ENCODE measurements around the gene SLX4. TPM values are rescaled to one million over a fixed set of nuclear protein-coding genes. Genes with fewer than 3 reads are reported as not detected.

Gene SLX4
- total RNA-seq, 1 experiment from 2014 or later, result 5.1 TPM

DNA sequence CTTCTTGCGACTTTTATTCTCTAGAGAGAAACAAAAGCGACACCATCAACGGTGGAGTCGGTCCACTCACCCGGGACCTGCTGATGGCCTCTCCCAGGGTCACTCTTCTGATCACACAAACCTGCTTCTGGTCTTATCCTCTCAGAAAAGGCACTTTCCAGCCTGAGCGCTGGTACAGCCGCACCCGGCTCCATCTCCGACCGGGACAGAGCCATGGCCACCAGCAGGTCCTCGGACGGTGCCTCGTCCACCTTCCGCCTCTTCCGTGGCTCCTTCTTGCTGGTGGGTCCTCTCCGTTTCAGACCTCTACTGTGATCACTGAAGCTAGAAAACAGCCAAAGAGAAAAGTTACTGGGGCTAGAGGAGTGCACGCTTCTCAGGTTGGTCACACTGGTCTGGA is 13.7 kb downstream of the SLX4 start:
- Histone ChIP-seq H3K9ac (ENCODE audit: low read length) (no peak overlapping the region), H3K4me1 (ENCODE audit: insufficient read depth, low read length) (no peaks in the 10 kb centered on the region), H3K36me3 (ENCODE audit: low read depth, low read length) (no peaks in the 10 kb centered on the region; the same call in 1 of the 2 replicates), H3K27ac (ENCODE audit: low read length) (no peak overlapping the region), H3K4me3 (ENCODE audit: low read length) (no peak overlapping the region), H3K9me3 (ENCODE audit: low read length) (no peaks in the 10 kb centered on the region), H4K20me1 (ENCODE audit: low read length) (no peaks in the 10 kb centered on the region), H3K79me2 (ENCODE audit: low read length) (no peaks in the 10 kb centered on the region), H3F3A (ENCODE audit: low read length, unreplicated experiment) (no peaks in the 10 kb centered on the region), H3K9me2 (replicated peaks; ENCODE audit: low read length) (no peaks in the 10 kb centered on the region), H3K4me2 (ENCODE audit: low read length) (no peak overlapping the region), H2AFZ (ENCODE audit: low read length) (no peak overlapping the region), H3K27me3 (ENCODE audit: low read length) (no peaks in the 10 kb centered on the region)
- TF ChIP-seq EZH2 (IDR thresholded peaks at IDR 0.05; ENCODE audit: low read length, unreplicated experiment), result no peak
- TF ChIP-seq, protein P1, sequence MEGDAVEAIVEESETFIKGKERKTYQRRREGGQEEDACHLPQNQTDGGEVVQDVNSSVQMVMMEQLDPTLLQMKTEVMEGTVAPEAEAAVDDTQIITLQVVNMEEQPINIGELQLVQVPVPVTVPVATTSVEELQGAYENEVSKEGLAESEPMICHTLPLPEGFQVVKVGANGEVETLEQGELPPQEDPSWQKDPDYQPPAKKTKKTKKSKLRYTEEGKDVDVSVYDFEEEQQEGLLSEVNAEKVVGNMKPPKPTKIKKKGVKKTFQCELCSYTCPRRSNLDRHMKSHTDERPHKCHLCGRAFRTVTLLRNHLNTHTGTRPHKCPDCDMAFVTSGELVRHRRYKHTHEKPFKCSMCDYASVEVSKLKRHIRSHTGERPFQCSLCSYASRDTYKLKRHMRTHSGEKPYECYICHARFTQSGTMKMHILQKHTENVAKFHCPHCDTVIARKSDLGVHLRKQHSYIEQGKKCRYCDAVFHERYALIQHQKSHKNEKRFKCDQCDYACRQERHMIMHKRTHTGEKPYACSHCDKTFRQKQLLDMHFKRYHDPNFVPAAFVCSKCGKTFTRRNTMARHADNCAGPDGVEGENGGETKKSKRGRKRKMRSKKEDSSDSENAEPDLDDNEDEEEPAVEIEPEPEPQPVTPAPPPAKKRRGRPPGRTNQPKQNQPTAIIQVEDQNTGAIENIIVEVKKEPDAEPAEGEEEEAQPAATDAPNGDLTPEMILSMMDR (conservative IDR thresholded peaks at IDR 0.05; ENCODE audit: low read depth, low read length), result no peak
- TF ChIP-seq EZH2phosphoT487 (IDR thresholded peaks at IDR 0.05; ENCODE audit: borderline replicate concordance, low read length), result no peak
- ChIA-PET POLR2A (ENCODE audit: unreplicated experiment) (no interaction called here), CTCF (no interaction called here)
- DNase-seq (no peak), ATAC-seq (no peak)
- BruUV-seq (replicated peaks), result no TSS peak
- intact Hi-C loops (cut with micrococcal nuclease), result no loop called here

DNA sequence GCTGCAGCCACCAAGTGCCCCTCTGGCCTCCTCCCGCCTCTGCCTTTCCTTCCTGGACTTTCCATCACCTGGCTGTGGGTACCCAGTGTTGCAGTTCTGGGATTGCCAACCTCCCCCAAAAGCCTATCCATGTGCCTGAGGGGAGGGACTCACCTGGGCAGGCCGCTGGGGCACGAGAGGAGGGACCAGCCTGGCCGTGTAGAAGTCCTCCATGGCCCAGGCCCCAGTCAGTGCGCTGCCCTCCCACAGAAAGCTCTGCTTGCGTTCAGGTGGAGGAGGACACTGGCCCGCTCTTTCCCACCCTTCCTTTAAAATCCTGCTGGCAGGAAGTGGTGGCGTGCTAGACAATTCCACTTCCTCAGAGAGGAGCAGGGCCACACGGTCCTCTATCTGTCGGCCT is 14.2 kb downstream of the SLX4 start:
- ATAC-seq (no peak), DNase-seq (no peak)
- H4K20me1 ChIP-seq (ENCODE audit: low read length), result no peaks in the 10 kb centered on the region
- no peak overlapping the region for H3K4me3 ChIP-seq (ENCODE audit: low read length)
- no peaks in the 10 kb centered on the region for H3K9me2 ChIP-seq (replicated peaks; ENCODE audit: low read length)
- H3K27me3 ChIP-seq (ENCODE audit: low read length), result no peaks in the 10 kb centered on the region
- POLR2A ChIA-PET (ENCODE audit: unreplicated experiment), result no interaction called here
- CTCF ChIA-PET, result no interaction called here
- no TSS peak for BruUV-seq (replicated peaks)
- no peak overlapping the region for H3K4me2 ChIP-seq (ENCODE audit: low read length)
- H3K9ac ChIP-seq (ENCODE audit: low read length), result no peak overlapping the region
- H3K27ac ChIP-seq (ENCODE audit: low read length), result no peak overlapping the region
- no peaks in the 10 kb centered on the region for H3F3A ChIP-seq (ENCODE audit: low read length, unreplicated experiment)
- intact Hi-C loops (cut with micrococcal nuclease), result no loop called here
- no peak overlapping the region for H2AFZ ChIP-seq (ENCODE audit: low read length)
- TF ChIP-seq, protein P1 (conservative IDR thresholded peaks at IDR 0.05; ENCODE audit: low read depth, low read length), result no peak
- TF ChIP-seq EZH2 (IDR thresholded peaks at IDR 0.05; ENCODE audit: low read length, unreplicated experiment), result no peak
- TF ChIP-seq EZH2phosphoT487 (IDR thresholded peaks at IDR 0.05; ENCODE audit: borderline replicate concordance, low read length), result no peak
- no peaks in the 10 kb centered on the region; the same call in 1 of the 2 replicates for H3K36me3 ChIP-seq (ENCODE audit: low read depth, low read length)
- H3K9me3 ChIP-seq (ENCODE audit: low read length), result no peaks in the 10 kb centered on the region
- no peaks in the 10 kb centered on the region for H3K4me1 ChIP-seq (ENCODE audit: insufficient read depth, low read length)
- no peaks in the 10 kb centered on the region for H3K79me2 ChIP-seq (ENCODE audit: low read length)

DNA sequence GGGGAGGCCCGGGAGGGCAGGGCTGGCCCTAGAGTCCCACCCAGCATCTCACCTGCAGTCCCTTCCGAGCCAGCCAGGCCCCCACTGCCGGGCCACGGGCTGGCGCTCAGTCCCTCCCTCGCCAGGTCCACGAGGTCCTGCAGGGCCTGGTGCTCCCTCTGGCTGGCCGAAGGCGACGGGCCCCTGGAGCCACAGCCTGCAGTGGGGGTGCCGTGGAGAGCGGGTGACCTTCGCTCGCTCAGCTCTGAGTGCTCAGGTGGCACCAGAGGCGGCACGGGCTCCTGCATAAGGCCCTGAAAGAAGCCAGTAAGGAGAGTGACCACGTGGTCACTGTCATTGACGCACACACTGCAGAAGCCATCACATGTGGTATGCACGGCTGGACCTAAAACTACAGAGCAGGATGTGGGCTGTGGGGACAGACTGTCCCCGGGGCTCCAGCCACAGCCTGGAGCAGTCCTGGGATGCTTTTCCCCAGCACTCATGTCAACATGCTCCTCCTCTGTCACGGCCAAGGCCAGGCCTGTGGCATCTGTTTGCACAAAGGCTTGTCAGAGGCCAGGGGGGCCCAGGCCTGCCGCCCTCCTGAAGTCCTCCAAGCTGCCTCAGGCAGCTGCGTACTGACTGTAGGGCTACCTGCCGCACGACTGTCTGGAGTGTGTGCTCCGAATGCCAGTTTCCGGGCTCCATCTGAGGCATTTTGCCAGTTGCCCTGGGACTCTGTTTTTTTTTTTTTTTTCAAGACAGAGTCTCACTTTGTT is 15.1 kb downstream of the SLX4 start:
- no peak for ATAC-seq
- H3F3A ChIP-seq (ENCODE audit: low read length, unreplicated experiment), result no peaks in the 10 kb centered on the region
- no peak for TF ChIP-seq EZH2phosphoT487 (IDR thresholded peaks at IDR 0.05; ENCODE audit: borderline replicate concordance, low read length)
- no peak for TF ChIP-seq EZH2 (IDR thresholded peaks at IDR 0.05; ENCODE audit: low read length, unreplicated experiment)
- TF ChIP-seq, protein P1 (conservative IDR thresholded peaks at IDR 0.05; ENCODE audit: low read depth, low read length), result no peak
- H3K27me3 ChIP-seq (ENCODE audit: low read length), result no peaks in the 10 kb centered on the region
- no TSS peak for BruUV-seq (replicated peaks)
- no peak overlapping the region for H3K27ac ChIP-seq (ENCODE audit: low read length)
- no peaks in the 10 kb centered on the region for H3K9me3 ChIP-seq (ENCODE audit: low read length)
- no peak overlapping the region for H3K9ac ChIP-seq (ENCODE audit: low read length)
- H3K4me3 ChIP-seq (ENCODE audit: low read length), result no peak overlapping the region
- ChIA-PET CTCF (no interaction called here), POLR2A (ENCODE audit: unreplicated experiment) (no interaction called here)
- no peaks in the 10 kb centered on the region for H4K20me1 ChIP-seq (ENCODE audit: low read length)
- DNase-seq, result no peak
- H3K36me3 ChIP-seq (ENCODE audit: low read depth, low read length), result no peaks in the 10 kb centered on the region; the same call in 1 of the 2 replicates
- intact Hi-C loops (cut with micrococcal nuclease), result no loop called here
- H3K79me2 ChIP-seq (ENCODE audit: low read length), result no peaks in the 10 kb centered on the region
- no peaks in the 10 kb centered on the region for H3K9me2 ChIP-seq (replicated peaks; ENCODE audit: low read length)
- no peak overlapping the region for H3K4me2 ChIP-seq (ENCODE audit: low read length)
- no peaks in the 10 kb centered on the region for H3K4me1 ChIP-seq (ENCODE audit: insufficient read depth, low read length)
- H2AFZ ChIP-seq (ENCODE audit: low read length), result no peak overlapping the region

Data from PC-3 (cell line).